Mucosa of rectum (tissue), 2 donors: ENCODE data around the gene TIMM10.

Experiments used
- H3K27ac ChIP-seq, 2 donors: one replicate each; pipeline ENCODE4 v1.7.0; 2013; ENCODE audit warnings: inconsistent platforms in 2 of 2, low read depth in 2 of 2, low read length in 2 of 2
- H3K27me3 ChIP-seq, 2 donors: one replicate each; pipeline ENCODE4 v1.7.0; 2013; ENCODE audit warnings: low read length in 2 of 2; ENCODE audit not compliant: control insufficient read depth in 2 of 2, insufficient read depth in 2 of 2
- H3K36me3 ChIP-seq, 2 donors: one replicate each; pipeline ENCODE4 v1.7.0; 2013; ENCODE audit warnings: low read length in 2 of 2; ENCODE audit not compliant: control insufficient read depth in 2 of 2, insufficient read depth in 2 of 2
- H3K4me1 ChIP-seq, 2 donors: one replicate each; pipeline ENCODE4 v1.7.0; 2013; ENCODE audit warnings: low read length in 2 of 2, mild to moderate bottlenecking in 1 of 2; ENCODE audit not compliant: control insufficient read depth in 2 of 2, insufficient read depth in 2 of 2
- H3K4me3 ChIP-seq, 2 donors: one replicate each; pipeline ENCODE4 v1.7.0; 2013; ENCODE audit warnings: low read length in 2 of 2
- H3K9ac ChIP-seq, 2 donors: one replicate each; pipeline ENCODE4 v1.7.0; 2013; ENCODE audit warnings: low read length in 2 of 2, low read depth in 1 of 2, mild to moderate bottlenecking in 1 of 2
- H3K9me3 ChIP-seq, 2 donors: one replicate each; pipeline ENCODE4 v1.7.0; 2013; ENCODE audit warnings: low read length in 2 of 2; ENCODE audit not compliant: control insufficient read depth in 2 of 2
- donor health status: healthy.
- donor health status: Normal muscosa, but diverticular disease.

Gene TIMM10

GRCh38 chr11:57556041-57556440 lies 25.5 kb upstream of the TIMM10 start:
- Histone ChIP-seq H3K9me3 (no peaks in the 10 kb centered on the region), H3K4me3 (no peak overlapping the region), H3K9ac (no peak overlapping the region), H3K27me3 (no peaks in the 10 kb centered on the region), H3K36me3 (peaks cover 31 to 59% of the 10 kb centered on the region in 2 donors), H3K27ac (no peak overlapping the region), H3K4me1 (no peaks in the 10 kb centered on the region)

- Histone ChIP-seq H3K9ac (no peak overlapping the region), H3K4me1 (no peaks in the 10 kb centered on the region), H3K36me3 (peaks cover 32 to 61% of the 10 kb centered on the region in 2 donors), H3K4me3 (no peak overlapping the region), H3K9me3 (no peaks in the 10 kb centered on the region), H3K27ac (no peak overlapping the region), H3K27me3 (no peaks in the 10 kb centered on the region)
These were observed 24.8 kb upstream of the TIMM10 start for GRCh38 chr11:57555393-57555792.

GRCh38 chr11:57552479-57552878 lies 21.9 kb upstream of the TIMM10 start:
- Histone ChIP-seq H3K36me3 (peaks cover 28 to 57% of the 10 kb centered on the region in 2 donors), H3K9me3 (no peaks in the 10 kb centered on the region), H3K27ac (no peak overlapping the region)

GRCh38 chr11:57551941-57552340 lies 21.4 kb upstream of the TIMM10 start:
- H3K4me1 ChIP-seq, result peaks cover 0 to 2% of the 10 kb centered on the region in 2 donors
- no peak overlapping the region for H3K4me3 ChIP-seq
- no peak overlapping the region for H3K9ac ChIP-seq
- H3K9me3 ChIP-seq, result no peaks in the 10 kb centered on the region
- H3K36me3 ChIP-seq, result peaks cover 28 to 55% of the 10 kb centered on the region in 2 donors
- H3K27ac ChIP-seq, result no peak overlapping the region
- no peaks in the 10 kb centered on the region for H3K27me3 ChIP-seq

More at GRCh38 chr11:57552479-57552878, 21.9 kb upstream of the TIMM10 start:
- Histone ChIP-seq H3K27me3 (no peaks in the 10 kb centered on the region), H3K4me1 (peaks cover 0 to 2% of the 10 kb centered on the region in 2 donors), H3K9ac (no peak overlapping the region), H3K4me3 (no peak overlapping the region)

- H3K9me3 ChIP-seq, result no peaks in the 10 kb centered on the region
- peaks cover 28 to 43% of the 10 kb centered on the region in 2 donors for H3K36me3 ChIP-seq
- peaks cover 0 to 2% of the 10 kb centered on the region in 2 donors for H3K4me1 ChIP-seq
- no peak overlapping the region for H3K9ac ChIP-seq
- H3K4me3 ChIP-seq, result no peak overlapping the region
- no peaks in the 10 kb centered on the region for H3K27me3 ChIP-seq
- no peak overlapping the region for H3K27ac ChIP-seq
These were observed 19.4 kb upstream of the TIMM10 start for GRCh38 chr11:57549983-57550382.

- peaks cover 18 to 25% of the 10 kb centered on the region in 2 donors for H3K36me3 ChIP-seq
- H3K4me1 ChIP-seq, result peaks cover 0 to 2% of the 10 kb centered on the region in 2 donors
- no peaks in the 10 kb centered on the region for H3K27me3 ChIP-seq
- H3K9me3 ChIP-seq, result no peaks in the 10 kb centered on the region
- no peak overlapping the region for H3K9ac ChIP-seq
- no peak overlapping the region for H3K4me3 ChIP-seq
- H3K27ac ChIP-seq, result no peak overlapping the region
These were observed 17.4 kb upstream of the TIMM10 start for GRCh38 chr11:57547854-57548377.

- no peak overlapping the region for H3K4me3 ChIP-seq
- peaks cover 12 to 16% of the 10 kb centered on the region in 2 donors for H3K36me3 ChIP-seq
- no peak overlapping the region for H3K27ac ChIP-seq
- peaks cover 0 to 2% of the 10 kb centered on the region in 2 donors for H3K4me1 ChIP-seq
- no peaks in the 10 kb centered on the region for H3K27me3 ChIP-seq
- H3K9me3 ChIP-seq, result no peaks in the 10 kb centered on the region
- no peak overlapping the region for H3K9ac ChIP-seq
These were observed 16.4 kb upstream of the TIMM10 start for GRCh38 chr11:57546869-57547475.

- Histone ChIP-seq H3K9ac (no peak overlapping the region), H3K9me3 (no peaks in the 10 kb centered on the region), H3K27ac (no peak overlapping the region), H3K4me3 (no peak overlapping the region), H3K4me1 (peaks cover 0 to 2% of the 10 kb centered on the region in 2 donors), H3K36me3 (peaks cover 8 to 11% of the 10 kb centered on the region in 2 donors), H3K27me3 (no peaks in the 10 kb centered on the region)
These were observed 15.9 kb upstream of the TIMM10 start for GRCh38 chr11:57546451-57546850.

- H3K4me1 ChIP-seq, result peaks cover 0 to 2% of the 10 kb centered on the region in 2 donors
- H3K36me3 ChIP-seq, result peaks cover 6 to 9% of the 10 kb centered on the region in 2 donors
- no peak overlapping the region for H3K27ac ChIP-seq
- no peak overlapping the region for H3K9ac ChIP-seq
- H3K27me3 ChIP-seq, result no peaks in the 10 kb centered on the region
- H3K9me3 ChIP-seq, result no peaks in the 10 kb centered on the region
- H3K4me3 ChIP-seq, result no peak overlapping the region
These were observed 15.3 kb upstream of the TIMM10 start for GRCh38 chr11:57545883-57546282.

- Histone ChIP-seq H3K27me3 (no peaks in the 10 kb centered on the region), H3K9me3 (no peaks in the 10 kb centered on the region), H3K36me3 (peaks cover under 1 to 1% of the 10 kb centered on the region in 2 donors), H3K4me3 (no peak overlapping the region), H3K27ac (no peak overlapping the region), H3K9ac (no peak overlapping the region), H3K4me1 (peaks cover 0 to 2% of the 10 kb centered on the region in 2 donors)
These were observed 14.0 kb upstream of the TIMM10 start for GRCh38 chr11:57544566-57544965.
